ENCODE data around the gene ITGA2B. TPM values are rescaled to one million over a fixed set of nuclear protein-coding genes. Genes with fewer than 3 reads are reported as not detected.
A peak's percentile ranks its signal among the peaks of the same experiment; 100 is the strongest.

Gene ITGA2B
- total and polyA plus RNA-seq, 10 of the 15 experiments (the other 5 are each of a cell fraction or from before 2014, with no cell fraction given) = 0.04 to 0.51 (median 0.21) TPM; not detected in 1

DNA sequence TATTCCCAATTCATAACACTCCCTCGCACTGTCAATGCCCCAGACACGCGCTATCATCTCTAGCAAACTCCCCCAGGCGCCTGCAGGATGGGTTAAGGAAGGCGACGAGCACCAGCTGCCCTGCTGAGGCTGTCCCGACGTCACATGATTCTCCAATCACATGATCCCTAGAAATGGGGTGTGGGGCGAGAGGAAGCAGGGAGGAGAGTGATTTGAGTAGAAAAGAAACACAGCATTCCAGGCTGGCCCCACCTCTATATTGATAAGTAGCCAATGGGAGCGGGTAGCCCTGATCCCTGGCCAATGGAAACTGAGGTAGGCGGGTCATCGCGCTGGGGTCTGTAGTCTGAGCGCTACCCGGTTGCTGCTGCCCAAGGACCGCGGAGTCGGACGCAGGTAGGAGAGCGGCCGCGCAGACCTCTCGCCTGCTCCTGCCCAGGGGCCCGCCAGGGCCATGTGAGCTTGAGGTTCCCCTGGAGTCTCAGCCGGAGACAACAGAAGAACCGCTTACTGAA is 44.5 kb downstream of the ITGA2B start, which contains the start of gene GRN (continued):
- TF ChIP-seq TARDBP (IDR thresholded peaks at IDR 0.05; ENCODE audit: borderline replicate concordance) (peak; percentile 71; the same call in 1 of the 2 replicates), USF2 (IDR thresholded peaks at IDR 0.05; ENCODE audit: borderline replicate concordance, low read depth, low read length) (peak; percentile 94), NBN (IDR thresholded peaks at IDR 0.05) (0 out of 2 replicates have a peak, but pooled peaks have one; percentile 17), SP1 (IDR thresholded peaks at IDR 0.05; ENCODE audit: low read depth, low read length) (peak; percentile 91), RELB (IDR thresholded peaks at IDR 0.05; ENCODE audit: low read depth) (peak; percentile 92), IRF4 (IDR thresholded peaks at IDR 0.05; ENCODE audit: low read depth, low read length) (no peak), SMAD5 (IDR thresholded peaks at IDR 0.05; ENCODE audit: low read depth) (peak; percentile 74; the same call in 1 of the 2 replicates), FOXK2 (IDR thresholded peaks at IDR 0.05) (peak; percentile 66), GABPA (IDR thresholded peaks at IDR 0.05; ENCODE audit: low read depth) (no peak), MAX (IDR thresholded peaks at IDR 0.05; ENCODE audit: low read depth, low read length) (peak; percentile 71), SRF (IDR thresholded peaks at IDR 0.05; ENCODE audit: low read depth in 2 of 2, low read length in 2 of 2) (0 out of 4 replicates have a peak, but pooled peaks of 1 of the 2 experiments have one; percentile 45), YY1 (IDR thresholded peaks at IDR 0.05; ENCODE audit: low read depth, low read length) (peak; percentile 65), TAF1 (IDR thresholded peaks at IDR 0.05; ENCODE audit: borderline replicate concordance, low read depth, low read length) (peak; percentile 89), CHD1 (IDR thresholded peaks at IDR 0.05; ENCODE audit: low read depth, low read length) (no peak), IRF3 (IDR thresholded peaks at IDR 0.05) (peak; percentile 63; the same call in 1 of the 2 replicates), HCFC1 (IDR thresholded peaks at IDR 0.05; ENCODE audit: low read length) (peak; percentile 29), POLR2A (IDR thresholded peaks at IDR 0.05; ENCODE audit: low read depth, low read length) (peak; percentile 92), POLR2AphosphoS5 (IDR thresholded peaks at IDR 0.05; ENCODE audit: low read length) (peak; percentile 96), ATF3 (IDR thresholded peaks at IDR 0.05; ENCODE audit: borderline replicate concordance, extremely low read depth, low read depth, low read length) (peak; percentile 94), RFX5 (IDR thresholded peaks at IDR 0.05; ENCODE audit: low read depth, low read length) (peak; percentile 62; the same call in 1 of the 2 replicates), CBFB (IDR thresholded peaks at IDR 0.05; ENCODE audit: low read depth) (no peak), ETV6 (conservative IDR thresholded peaks at IDR 0.05 in 1 of 2, IDR thresholded peaks at IDR 0.05 in 1 of 2; ENCODE audit: borderline replicate concordance in 1 of 2, low read depth in 1 of 2) (no peak), SREBF2 (IDR thresholded peaks at IDR 0.05; ENCODE audit: low read length) (no peak), CHD2 (IDR thresholded peaks at IDR 0.05; ENCODE audit: borderline replicate concordance, low read depth, low read length) (peak; percentile 84)
- TF ChIP-seq, protein P1, sequence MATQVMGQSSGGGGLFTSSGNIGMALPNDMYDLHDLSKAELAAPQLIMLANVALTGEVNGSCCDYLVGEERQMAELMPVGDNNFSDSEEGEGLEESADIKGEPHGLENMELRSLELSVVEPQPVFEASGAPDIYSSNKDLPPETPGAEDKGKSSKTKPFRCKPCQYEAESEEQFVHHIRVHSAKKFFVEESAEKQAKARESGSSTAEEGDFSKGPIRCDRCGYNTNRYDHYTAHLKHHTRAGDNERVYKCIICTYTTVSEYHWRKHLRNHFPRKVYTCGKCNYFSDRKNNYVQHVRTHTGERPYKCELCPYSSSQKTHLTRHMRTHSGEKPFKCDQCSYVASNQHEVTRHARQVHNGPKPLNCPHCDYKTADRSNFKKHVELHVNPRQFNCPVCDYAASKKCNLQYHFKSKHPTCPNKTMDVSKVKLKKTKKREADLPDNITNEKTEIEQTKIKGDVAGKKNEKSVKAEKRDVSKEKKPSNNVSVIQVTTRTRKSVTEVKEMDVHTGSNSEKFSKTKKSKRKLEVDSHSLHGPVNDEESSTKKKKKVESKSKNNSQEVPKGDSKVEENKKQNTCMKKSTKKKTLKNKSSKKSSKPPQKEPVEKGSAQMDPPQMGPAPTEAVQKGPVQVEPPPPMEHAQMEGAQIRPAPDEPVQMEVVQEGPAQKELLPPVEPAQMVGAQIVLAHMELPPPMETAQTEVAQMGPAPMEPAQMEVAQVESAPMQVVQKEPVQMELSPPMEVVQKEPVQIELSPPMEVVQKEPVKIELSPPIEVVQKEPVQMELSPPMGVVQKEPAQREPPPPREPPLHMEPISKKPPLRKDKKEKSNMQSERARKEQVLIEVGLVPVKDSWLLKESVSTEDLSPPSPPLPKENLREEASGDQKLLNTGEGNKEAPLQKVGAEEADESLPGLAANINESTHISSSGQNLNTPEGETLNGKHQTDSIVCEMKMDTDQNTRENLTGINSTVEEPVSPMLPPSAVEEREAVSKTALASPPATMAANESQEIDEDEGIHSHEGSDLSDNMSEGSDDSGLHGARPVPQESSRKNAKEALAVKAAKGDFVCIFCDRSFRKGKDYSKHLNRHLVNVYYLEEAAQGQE (IDR thresholded peaks at IDR 0.05; ENCODE audit: low read depth, low read length) = no peak

All from GM12878 (cell line).